Left ventricle myocardium inferior (tissue), 1 donor: Measurements from ENCODE around the gene GUCA1A. TPM values are rescaled to one million over a fixed set of nuclear protein-coding genes. Genes with fewer than 3 reads are reported as not detected.
"Not testable (repeated sequence)": the region's sequence is repeated elsewhere in the genome, so short reads cannot be mapped to it uniquely, and the experiment has no call there.

Experiments used
- DNase-seq: peaks from one replicate; pipeline ENCODE4 v3.0.0-alpha.2; 2020
- H3K27ac ChIP-seq: fragments of 200-600 bp; replicated peaks from 2 replicates; pipeline ENCODE4 v1.8.0; 2021
- H3K27me3 ChIP-seq: fragments of 200-600 bp; 2 replicates; pipeline ENCODE4 v1.8.0; 2021; ENCODE audit warnings: low read depth
- H3K36me3 ChIP-seq: fragments of 200-600 bp; 2 replicates; pipeline ENCODE4 v1.8.0; 2021
- H3K4me1 ChIP-seq: fragments of 200-600 bp; 2 replicates; pipeline ENCODE4 v1.8.0; 2021
- H3K4me3 ChIP-seq: fragments of 200-600 bp; 2 replicates; pipeline ENCODE4 v1.8.0; 2021; ENCODE audit warnings: mild to moderate bottlenecking, moderate library complexity
- H3K9me3 ChIP-seq: fragments of 200-600 bp; replicated peaks from 2 replicates; pipeline ENCODE4 v1.8.0; 2021
- intact Hi-C: fragments of 100-400 bp; cut with micrococcal nuclease; formaldehyde crosslinking; loops from one replicate; pipeline ENCODE4 v1.11.0; 2022
- total RNA-seq: library from RNA; stranded (reverse); fragmentation: NEBNext Ultra II Directional; extraction: Animal tissue kit (Norgen Biotek cat#: 25700); gene quantifications from one replicate; pipeline ENCODE4 v1.2.1, GENCODE V29; 2021
- TF ChIP-seq, protein P1 (sequence below): fragments of 200-600 bp; IDR thresholded peaks from 2 replicates; pipeline ENCODE4 v1.8.0; 2021; ENCODE audit warnings: antibody characterized with exemption, mild to moderate bottlenecking, borderline replicate concordance
- donor health status: DM: no; HTN: yes; CAD: no; lungs with severe emphysema.

GUCA1A gene
- total RNA-seq, 1 donor from 2014 or later, result not detected

GRCh38 chr6:42188406-42188805 lies 15.2 kb downstream of the GUCA1A start:
- TF ChIP-seq, protein P1, sequence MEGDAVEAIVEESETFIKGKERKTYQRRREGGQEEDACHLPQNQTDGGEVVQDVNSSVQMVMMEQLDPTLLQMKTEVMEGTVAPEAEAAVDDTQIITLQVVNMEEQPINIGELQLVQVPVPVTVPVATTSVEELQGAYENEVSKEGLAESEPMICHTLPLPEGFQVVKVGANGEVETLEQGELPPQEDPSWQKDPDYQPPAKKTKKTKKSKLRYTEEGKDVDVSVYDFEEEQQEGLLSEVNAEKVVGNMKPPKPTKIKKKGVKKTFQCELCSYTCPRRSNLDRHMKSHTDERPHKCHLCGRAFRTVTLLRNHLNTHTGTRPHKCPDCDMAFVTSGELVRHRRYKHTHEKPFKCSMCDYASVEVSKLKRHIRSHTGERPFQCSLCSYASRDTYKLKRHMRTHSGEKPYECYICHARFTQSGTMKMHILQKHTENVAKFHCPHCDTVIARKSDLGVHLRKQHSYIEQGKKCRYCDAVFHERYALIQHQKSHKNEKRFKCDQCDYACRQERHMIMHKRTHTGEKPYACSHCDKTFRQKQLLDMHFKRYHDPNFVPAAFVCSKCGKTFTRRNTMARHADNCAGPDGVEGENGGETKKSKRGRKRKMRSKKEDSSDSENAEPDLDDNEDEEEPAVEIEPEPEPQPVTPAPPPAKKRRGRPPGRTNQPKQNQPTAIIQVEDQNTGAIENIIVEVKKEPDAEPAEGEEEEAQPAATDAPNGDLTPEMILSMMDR, result no peak
- Histone ChIP-seq H3K9me3 (no peaks in the 10 kb centered on the region), H3K27ac (no peak overlapping the region), H3K36me3 (peaks cover 3% of the 10 kb centered on the region), H3K4me1 (peaks cover 7% of the 10 kb centered on the region), H3K4me3 (no peak overlapping the region), H3K27me3 (no peaks in the 10 kb centered on the region)
- intact Hi-C loops, result no loop called here
- no peak for DNase-seq

GRCh38 chr6:42190554-42191183 lies 17.5 kb downstream of the GUCA1A start:
- Histone ChIP-seq H3K36me3 (peaks cover 3% of the 10 kb centered on the region), H3K4me3 (no peak overlapping the region), H3K4me1 (peaks cover 7% of the 10 kb centered on the region), H3K27me3 (no peaks in the 10 kb centered on the region), H3K27ac (no peak overlapping the region), H3K9me3 (no peaks in the 10 kb centered on the region)
- intact Hi-C loops, result no loop called here
- DNase-seq, result no peak
- TF ChIP-seq, protein P1, result no peak

DNA sequence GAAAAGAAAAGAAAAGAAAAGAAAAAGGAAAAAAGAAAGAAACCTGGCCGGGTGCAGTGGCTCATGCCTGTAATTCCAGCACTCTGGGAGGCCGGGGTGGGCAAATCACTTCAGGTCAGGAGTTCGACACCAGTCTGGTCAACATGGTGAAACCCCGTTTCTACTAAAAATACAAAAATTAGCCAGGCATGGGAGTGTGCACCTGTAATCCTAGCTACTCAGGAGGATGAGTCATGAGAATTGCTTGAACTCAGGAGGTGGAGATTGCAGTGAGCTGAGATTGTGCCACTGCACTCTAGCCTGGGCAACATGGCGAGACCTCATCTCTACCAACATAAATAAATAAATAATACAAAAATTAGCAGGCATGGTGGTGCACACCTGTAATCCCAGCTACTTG lies 19.2 kb downstream of the GUCA1A start:
- H3K9me3 ChIP-seq, H3K36me3 ChIP-seq, H3K27me3 ChIP-seq, intact Hi-C loops, H3K4me1 ChIP-seq, H3K27ac ChIP-seq, DNase-seq, H3K4me3 ChIP-seq: not testable (repeated sequence)

DNA sequence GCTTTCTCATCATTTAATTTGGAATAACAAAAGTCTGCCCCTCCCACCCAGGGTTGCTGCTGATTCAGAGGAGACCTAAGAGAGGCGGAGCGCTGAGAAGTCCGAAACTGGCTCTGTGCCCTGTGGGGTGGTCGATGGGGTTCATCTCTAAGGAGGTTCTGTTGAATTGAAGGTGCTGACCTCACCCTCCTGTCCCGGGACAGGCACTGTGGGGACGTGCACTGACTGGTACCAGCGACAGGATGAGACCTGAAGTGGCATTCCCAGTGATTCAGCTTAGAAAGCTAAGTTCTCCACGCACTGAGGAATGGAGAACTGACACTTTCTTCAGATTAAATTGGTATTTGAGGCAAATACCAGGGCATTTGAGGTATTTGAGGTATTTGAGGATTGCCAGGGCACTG lies 20.3 kb downstream of the GUCA1A start:
- H3K36me3 ChIP-seq, result no peaks in the 10 kb centered on the region
- peaks cover 7% of the 10 kb centered on the region for H3K4me1 ChIP-seq
- TF ChIP-seq, protein P1, result no peak
- H3K27me3 ChIP-seq, result no peaks in the 10 kb centered on the region
- H3K4me3 ChIP-seq, result no peak overlapping the region
- intact Hi-C loops, result no loop called here
- DNase-seq, result no peak
- no peak overlapping the region for H3K27ac ChIP-seq
- no peaks in the 10 kb centered on the region for H3K9me3 ChIP-seq

DNA sequence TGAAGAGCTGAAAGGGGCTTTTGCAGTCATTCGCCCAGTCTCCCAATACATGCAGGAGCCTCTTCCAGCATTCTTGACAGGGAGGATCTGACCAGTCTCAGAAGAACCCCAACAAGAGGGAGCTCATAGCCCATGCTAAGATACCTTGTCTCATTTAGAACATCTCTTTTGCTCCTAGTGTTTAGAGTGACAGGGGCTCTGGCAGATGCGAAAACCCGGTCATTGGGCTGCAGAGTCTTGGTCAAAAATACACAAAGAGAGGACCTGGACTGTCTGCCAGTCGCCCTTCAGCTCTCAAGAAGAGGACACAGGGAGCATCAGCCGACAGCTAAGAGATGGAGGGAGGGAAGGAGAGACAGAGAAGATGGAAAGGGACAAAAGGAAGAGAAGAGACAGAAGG lies 20.9 kb downstream of the GUCA1A start:
- H3K27ac ChIP-seq, result no peak overlapping the region
- H3K27me3 ChIP-seq, result no peaks in the 10 kb centered on the region
- TF ChIP-seq, protein P1, result no peak
- intact Hi-C loops, result no loop called here
- peaks cover 7% of the 10 kb centered on the region for H3K4me1 ChIP-seq
- DNase-seq, result no peak
- H3K9me3 ChIP-seq, result no peaks in the 10 kb centered on the region
- H3K4me3 ChIP-seq, result no peak overlapping the region
- no peaks in the 10 kb centered on the region for H3K36me3 ChIP-seq

DNA sequence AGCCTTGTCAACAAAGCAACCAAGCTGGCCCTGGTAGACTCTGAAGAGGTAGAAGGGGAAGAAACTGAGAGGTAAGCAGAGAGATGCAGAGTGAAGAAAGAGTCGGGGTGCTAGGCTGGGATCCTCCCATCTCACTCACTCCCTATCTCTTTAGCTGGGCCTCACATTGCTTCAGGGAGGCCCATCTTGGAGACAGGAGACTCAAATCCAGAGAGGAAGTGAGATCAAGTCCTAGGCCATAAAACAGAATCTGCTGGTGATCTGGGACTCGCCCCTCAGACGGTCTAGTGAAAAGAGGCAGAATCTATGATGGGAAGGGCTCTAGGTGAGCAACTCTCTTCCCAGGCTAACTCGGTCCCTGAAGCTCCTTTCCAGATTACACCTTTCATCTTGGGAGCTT lies 22.3 kb downstream of the GUCA1A start:
- intact Hi-C loops, result no loop called here
- Histone ChIP-seq H3K4me1 (peaks cover 7% of the 10 kb centered on the region), H3K27me3 (no peaks in the 10 kb centered on the region), H3K36me3 (no peaks in the 10 kb centered on the region), H3K9me3 (peaks cover 5% of the 10 kb centered on the region), H3K27ac (no peak overlapping the region), H3K4me3 (no peak overlapping the region)
- TF ChIP-seq, protein P1, result no peak
- no peak for DNase-seq
